GM19099 (cell line): Measurements from ENCODE around the gene NSMF.

Source experiments
- POLR2A ChIP-seq: IDR thresholded peaks from 3 replicates; pipeline ENCODE4 v1.6.1; 2011; ENCODE audit warnings: low read depth; ENCODE audit not compliant: insufficient read length; ENCODE audit errors: extremely low read depth

Gene NSMF

GRCh38 chr9:137426018-137426681 is 33.0 kb downstream of the NSMF start:
- no peak for TF ChIP-seq POLR2A

GRCh38 chr9:137423514-137424291 is 35.4 kb downstream of the NSMF start:
- TF ChIP-seq POLR2A, result no peak

- TF ChIP-seq POLR2A, result peak; percentile 64
These were observed 36.3 kb downstream of the NSMF start, which contains the start of the genes EXD3 and NOXA1 for GRCh38 chr9:137422604-137423513. EXD3 (minus strand) TSS chr9:137423162; CDS start chr9:137395357, 27,805 bp downstream. NOXA1 (plus strand) TSS chr9:137423393; CDS start chr9:137423530, 137 bp downstream.

GRCh38 chr9:137421838-137422603 is 37.1 kb downstream of the NSMF start:
- no peak for TF ChIP-seq POLR2A

- TF ChIP-seq POLR2A, result no peak
These were observed 41.7 kb downstream of the NSMF start for GRCh38 chr9:137417161-137418021.

GRCh38 chr9:137416563-137417151 is 42.5 kb downstream of the NSMF start:
- no peak for TF ChIP-seq POLR2A

- TF ChIP-seq POLR2A, result no peak
These were observed 43.0 kb downstream of the NSMF start for GRCh38 chr9:137416006-137416562.

GRCh38 chr9:137415451-137415850 is 43.7 kb downstream of the NSMF start:
- no peak for TF ChIP-seq POLR2A

- no peak for TF ChIP-seq POLR2A
These were observed 46.7 kb downstream of the NSMF start for GRCh38 chr9:137412431-137412830.

GRCh38 chr9:137411645-137412380 is 47.3 kb downstream of the NSMF start:
- no peak for TF ChIP-seq POLR2A

- no peak for TF ChIP-seq POLR2A
These were observed 47.9 kb downstream of the NSMF start for GRCh38 chr9:137411260-137411644.

GRCh38 chr9:137410891-137411249 is 48.3 kb downstream of the NSMF start:
- TF ChIP-seq POLR2A, result no peak
